Memory B cell (primary cell): Measurements from ENCODE around the gene NPLOC4.
A peak's percentile ranks its signal among the peaks of the same experiment; 100 is the strongest.

ENCODE experiments used
- ATAC-seq: fragments of 150-1000 bp; cut with Tn5 transposase; 2 replicates; pipeline ENCODE4 v1.10.0; 2021; ENCODE audit warnings: low read depth, mild to moderate bottlenecking, moderate library complexity
- DNase-seq, 2 donors: peaks; one replicate each; pipeline ENCODE4 v3.0.0; 2022; ENCODE audit warnings: low spot score in 2 of 2
- H3K27ac Mint-ChIP-seq: one replicate; pipeline ENCODE4 v1.8.0; 2022; ENCODE audit warnings: mild to moderate bottlenecking, moderate library complexity, mixed read lengths
- H3K27me3 Mint-ChIP-seq: one replicate; pipeline ENCODE4 v1.8.0; 2022; ENCODE audit warnings: mixed read lengths
- H3K36me3 Mint-ChIP-seq: one replicate; pipeline ENCODE4 v1.8.0; 2022; ENCODE audit warnings: mild to moderate bottlenecking, mixed read lengths
- H3K4me1 Mint-ChIP-seq: one replicate; pipeline ENCODE4 v1.8.0; 2022; ENCODE audit warnings: mixed read lengths
- H3K4me3 Mint-ChIP-seq: one replicate; pipeline ENCODE4 v1.8.0; 2022; ENCODE audit warnings: mild to moderate bottlenecking, moderate library complexity, mixed read lengths
- H3K9me3 Mint-ChIP-seq: one replicate; pipeline ENCODE4 v1.8.0; 2022; ENCODE audit warnings: mixed read lengths

The NPLOC4 gene

GRCh38 chr17:81672504-81672903, 35.6 kb upstream of the NPLOC4 start:
- Mint-ChIP-seq H3K36me3 (peaks cover 14% of the 10 kb centered on the region), H3K9me3 (no peaks in the 10 kb centered on the region), H3K27me3 (no peaks in the 10 kb centered on the region), H3K4me3 (no peak overlapping the region), H3K4me1 (peaks cover 15% of the 10 kb centered on the region), H3K27ac (no peak overlapping the region)
- ATAC-seq (no peak), DNase-seq (no peak)

DNA sequence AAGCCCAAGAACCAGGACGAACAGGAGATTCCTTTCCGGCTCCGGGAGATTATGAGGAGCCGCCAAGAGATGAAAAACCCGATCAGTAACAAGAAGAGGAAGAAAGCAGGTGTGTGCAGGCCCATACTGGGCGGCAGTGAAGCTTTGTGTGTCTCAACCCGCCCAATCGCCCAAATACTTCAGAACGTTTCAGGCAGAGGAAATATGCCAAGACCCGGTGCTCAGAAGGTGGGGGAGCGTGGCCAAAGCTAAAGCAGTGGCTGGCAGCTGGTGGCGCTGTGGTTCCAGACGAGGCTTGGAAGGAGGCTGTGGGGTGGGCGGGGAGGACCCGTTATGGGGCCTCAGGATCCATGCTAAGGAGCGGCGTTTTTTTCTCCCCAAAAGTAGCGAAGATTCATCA, 30.8 kb upstream of the NPLOC4 start:
- Mint-ChIP-seq H3K9me3 (no peaks in the 10 kb centered on the region), H3K36me3 (peaks cover 11% of the 10 kb centered on the region), H3K4me3 (peak overlapping the region; percentile 93), H3K27me3 (no peaks in the 10 kb centered on the region), H3K4me1 (peaks cover 17% of the 10 kb centered on the region), H3K27ac (peak overlapping the region; percentile 73)
- ATAC-seq (no peak), DNase-seq (no peak)

DNA sequence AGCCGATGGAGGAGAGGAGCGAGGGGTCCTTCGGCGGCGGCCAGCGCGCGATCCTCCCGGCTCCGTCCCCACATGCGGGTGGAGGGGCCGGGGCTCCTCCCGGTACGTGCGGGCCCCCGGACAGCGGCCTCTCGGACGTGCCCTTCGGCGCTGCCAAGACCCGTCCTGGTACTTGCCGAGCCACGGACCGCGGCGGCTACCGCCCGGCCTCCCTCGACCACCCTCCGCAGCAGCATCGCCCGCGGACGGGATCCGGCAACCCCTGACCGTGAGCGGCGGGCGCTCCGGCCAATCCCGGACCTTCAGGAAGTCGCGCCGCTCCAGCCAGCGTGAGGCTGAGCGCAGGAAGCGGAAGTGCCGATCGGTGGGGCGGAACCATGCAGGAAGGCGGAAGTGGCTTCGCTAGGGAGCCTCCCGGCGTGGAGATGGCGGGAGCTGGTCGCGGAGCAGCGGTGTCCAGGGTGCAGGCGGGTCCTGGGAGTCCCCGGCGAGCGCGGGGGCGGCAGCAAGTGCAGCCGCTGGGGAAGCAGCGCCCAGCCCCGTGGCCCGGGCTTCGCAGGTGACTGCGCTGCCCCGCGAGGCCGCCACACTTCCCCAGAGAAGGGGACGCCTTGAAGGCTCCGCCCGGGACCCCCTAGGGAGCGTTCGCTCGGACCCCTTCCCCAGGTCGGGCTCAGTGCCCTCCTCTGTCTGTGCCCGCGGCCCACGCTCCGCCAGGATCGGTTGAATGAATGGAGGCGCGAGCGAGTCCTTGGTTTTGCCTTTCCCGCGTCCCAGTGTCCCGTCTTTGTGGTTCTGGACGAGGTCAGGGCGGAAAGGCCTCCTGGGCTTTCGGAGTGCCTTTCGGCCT, 29.7 kb upstream of the NPLOC4 start, which contains the start of the genes CCDC137 and OXLD1:
TSS of gene CCDC137 (plus strand) at position 396 of the 850 bp plus-strand sequence. CDS start at position 426, 30 bp downstream.
TSS of gene OXLD1 (minus strand) at position 264 of the 850 bp plus-strand sequence. CDS start at position 236, 28 bp downstream.
- H3K4me1 Mint-ChIP-seq: peaks cover 17% of the 10 kb centered on the region
- no peaks in the 10 kb centered on the region for H3K9me3 Mint-ChIP-seq
- peaks cover 7% of the 10 kb centered on the region for H3K36me3 Mint-ChIP-seq
- no peaks in the 10 kb centered on the region for H3K27me3 Mint-ChIP-seq
- DNase-seq: peak; percentile 82 to 84
- ATAC-seq: peak; percentile 97
- H3K27ac Mint-ChIP-seq: peak within 1 kb of the TSS; percentile 93
- H3K4me3 Mint-ChIP-seq: peak within 1 kb of the TSS; percentile 93

- peaks cover 17% of the 10 kb centered on the region for H3K4me1 Mint-ChIP-seq
- peak in 1 of 2 donors; percentile 21 for DNase-seq
Observed at GRCh38 chr17:81666092-81666341, 29.1 kb upstream of the NPLOC4 start.

DNA sequence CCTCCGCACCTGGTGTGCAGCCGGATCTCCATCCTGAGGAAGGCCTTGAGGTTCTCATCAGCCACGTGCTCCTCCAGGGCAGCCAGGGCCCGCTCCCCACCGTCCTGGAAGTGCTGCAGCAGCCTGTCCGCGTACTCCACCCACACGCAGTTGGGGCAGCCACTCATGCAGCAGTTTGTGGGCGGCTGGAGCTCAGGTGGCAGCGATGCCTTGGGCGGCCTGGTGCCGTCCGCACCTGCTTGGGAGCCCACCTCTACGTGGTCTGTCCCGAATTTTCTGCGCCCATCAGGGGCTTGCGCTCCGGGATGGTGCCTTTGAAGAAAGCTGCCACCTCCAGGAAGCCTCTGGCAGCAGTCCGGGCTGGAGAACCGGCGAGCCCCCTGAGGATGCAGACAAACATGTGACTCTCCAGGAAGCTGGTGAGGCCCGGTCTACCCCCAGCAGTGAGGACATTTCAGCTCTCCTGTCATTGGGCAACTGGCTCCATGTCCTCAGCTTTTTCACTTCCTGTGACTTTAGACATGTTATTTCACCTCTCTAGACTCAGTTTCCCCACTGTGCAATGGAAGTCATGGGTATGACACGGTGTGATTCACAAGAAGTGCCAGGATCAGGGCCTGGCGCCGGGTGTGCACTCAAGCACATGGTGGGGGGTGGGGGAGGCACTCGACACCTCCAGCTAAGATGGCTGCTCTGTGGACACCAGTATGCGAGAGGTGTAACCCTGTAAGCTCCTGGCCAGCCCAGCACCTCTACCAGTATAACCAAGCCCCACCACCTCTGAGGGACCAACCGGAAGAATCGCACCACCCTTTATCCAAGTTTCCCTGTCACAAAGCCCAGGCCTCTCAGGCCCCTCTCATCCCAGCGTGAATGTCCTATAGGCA, 28.5 kb upstream of the NPLOC4 start:
- H3K4me3 Mint-ChIP-seq: peak overlapping the region; percentile 93
- DNase-seq (no peak), ATAC-seq (peak; percentile 28)
- peaks cover 17% of the 10 kb centered on the region for H3K4me1 Mint-ChIP-seq
- H3K27ac Mint-ChIP-seq: peak overlapping the region; percentile 93
- peaks cover 5% of the 10 kb centered on the region for H3K36me3 Mint-ChIP-seq
- H3K27me3 Mint-ChIP-seq: no peaks in the 10 kb centered on the region
- no peaks in the 10 kb centered on the region for H3K9me3 Mint-ChIP-seq

More at GRCh38 chr17:81666092-81666341, 29.1 kb upstream of the NPLOC4 start:
- Mint-ChIP-seq H3K4me3 (peak overlapping the region; percentile 93), H3K36me3 (peaks cover 5% of the 10 kb centered on the region), H3K27ac (peak overlapping the region; percentile 93), H3K9me3 (no peaks in the 10 kb centered on the region), H3K27me3 (no peaks in the 10 kb centered on the region)
- ATAC-seq: no peak

GRCh38 chr17:81664051-81664470, 27.1 kb upstream of the NPLOC4 start:
- ATAC-seq: no peak
- no peaks in the 10 kb centered on the region for H3K36me3 Mint-ChIP-seq
- H3K27me3 Mint-ChIP-seq: no peaks in the 10 kb centered on the region
- no peak overlapping the region for H3K27ac Mint-ChIP-seq
- no peak overlapping the region for H3K4me3 Mint-ChIP-seq
- peaks cover 17% of the 10 kb centered on the region for H3K4me1 Mint-ChIP-seq
- H3K9me3 Mint-ChIP-seq: no peaks in the 10 kb centered on the region
- no peak for DNase-seq

DNA sequence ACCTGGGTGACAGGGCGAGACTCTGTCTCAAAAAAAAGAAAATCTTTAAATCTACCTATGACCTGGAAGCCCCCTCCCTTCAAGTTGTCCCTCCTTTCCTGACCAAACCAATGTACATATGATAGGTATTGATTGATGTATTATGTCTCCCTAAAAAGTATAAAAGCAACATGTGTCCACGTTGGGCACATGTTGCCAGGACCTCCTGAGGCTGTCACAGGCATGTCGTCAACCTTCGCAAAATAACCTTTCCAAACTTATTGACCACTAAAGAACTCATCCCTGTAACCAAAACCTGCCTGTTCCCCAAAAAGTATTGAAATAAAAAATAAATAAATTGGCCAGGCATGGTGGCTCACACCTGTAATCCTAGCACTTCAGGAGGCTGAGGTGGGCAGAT, 25.1 kb upstream of the NPLOC4 start:
- H3K36me3 Mint-ChIP-seq: no peaks in the 10 kb centered on the region
- no peak for ATAC-seq
- H3K4me3 Mint-ChIP-seq: no peak overlapping the region
- H3K27ac Mint-ChIP-seq: no peak overlapping the region
- H3K27me3 Mint-ChIP-seq: no peaks in the 10 kb centered on the region
- no peak for DNase-seq
- peaks cover 7% of the 10 kb centered on the region for H3K4me1 Mint-ChIP-seq
- H3K9me3 Mint-ChIP-seq: no peaks in the 10 kb centered on the region

DNA sequence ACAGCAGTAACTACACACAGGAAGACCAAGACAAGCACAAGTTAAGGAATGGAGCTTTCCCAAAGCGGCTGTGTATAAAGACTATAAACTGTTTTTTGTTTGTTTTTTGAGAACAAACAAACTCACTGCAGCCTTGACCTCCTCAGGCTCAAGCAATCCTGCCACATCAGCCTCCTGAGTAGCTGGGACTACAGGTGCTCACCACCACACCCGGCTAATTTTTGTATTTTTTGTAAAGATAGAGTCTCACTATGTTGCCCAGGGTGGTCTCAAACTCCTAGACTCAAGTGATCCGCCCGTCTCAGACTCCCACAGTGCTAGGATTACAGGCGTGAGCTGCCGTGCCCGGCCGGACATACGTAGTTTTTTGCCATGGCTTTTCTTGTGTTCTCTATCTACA, 23.5 kb upstream of the NPLOC4 start:
- Mint-ChIP-seq H3K4me1 (no peaks in the 10 kb centered on the region), H3K27me3 (no peaks in the 10 kb centered on the region), H3K9me3 (no peaks in the 10 kb centered on the region), H3K36me3 (no peaks in the 10 kb centered on the region), H3K27ac (no peak overlapping the region), H3K4me3 (no peak overlapping the region)
- DNase-seq (no peak), ATAC-seq (no peak)

DNA sequence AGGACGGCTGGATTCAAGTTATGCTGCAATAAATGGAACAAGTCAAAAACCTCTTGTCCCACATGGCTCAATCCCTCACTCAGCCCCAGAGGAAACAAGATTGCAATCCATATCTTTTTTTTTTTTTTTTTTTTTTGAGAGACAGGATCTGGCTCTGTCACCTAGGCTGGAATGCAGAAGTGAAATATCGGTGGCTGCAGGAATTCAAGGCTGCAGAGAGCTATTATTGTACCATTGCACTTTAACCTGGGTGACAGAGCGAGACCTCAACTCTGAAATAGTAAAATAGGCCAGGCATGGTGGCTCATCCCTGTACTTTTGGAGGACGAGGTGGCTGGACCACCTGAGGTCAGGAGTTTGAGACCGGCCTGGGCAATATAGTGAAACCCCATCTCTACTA, 22.1 kb upstream of the NPLOC4 start:
- no peaks in the 10 kb centered on the region for H3K36me3 Mint-ChIP-seq
- DNase-seq (no peak), ATAC-seq (no peak)
- no peaks in the 10 kb centered on the region for H3K4me1 Mint-ChIP-seq
- H3K4me3 Mint-ChIP-seq: no peak overlapping the region
- no peak overlapping the region for H3K27ac Mint-ChIP-seq
- H3K9me3 Mint-ChIP-seq: no peaks in the 10 kb centered on the region
- H3K27me3 Mint-ChIP-seq: no peaks in the 10 kb centered on the region

GRCh38 chr17:81656835-81657234, 19.9 kb upstream of the NPLOC4 start:
- Mint-ChIP-seq H3K36me3 (no peaks in the 10 kb centered on the region), H3K27ac (no peak overlapping the region), H3K4me1 (peaks cover 7% of the 10 kb centered on the region), H3K9me3 (no peaks in the 10 kb centered on the region), H3K27me3 (peaks cover 5% of the 10 kb centered on the region), H3K4me3 (no peak overlapping the region)
- ATAC-seq: no peak
- no peak for DNase-seq

DNA sequence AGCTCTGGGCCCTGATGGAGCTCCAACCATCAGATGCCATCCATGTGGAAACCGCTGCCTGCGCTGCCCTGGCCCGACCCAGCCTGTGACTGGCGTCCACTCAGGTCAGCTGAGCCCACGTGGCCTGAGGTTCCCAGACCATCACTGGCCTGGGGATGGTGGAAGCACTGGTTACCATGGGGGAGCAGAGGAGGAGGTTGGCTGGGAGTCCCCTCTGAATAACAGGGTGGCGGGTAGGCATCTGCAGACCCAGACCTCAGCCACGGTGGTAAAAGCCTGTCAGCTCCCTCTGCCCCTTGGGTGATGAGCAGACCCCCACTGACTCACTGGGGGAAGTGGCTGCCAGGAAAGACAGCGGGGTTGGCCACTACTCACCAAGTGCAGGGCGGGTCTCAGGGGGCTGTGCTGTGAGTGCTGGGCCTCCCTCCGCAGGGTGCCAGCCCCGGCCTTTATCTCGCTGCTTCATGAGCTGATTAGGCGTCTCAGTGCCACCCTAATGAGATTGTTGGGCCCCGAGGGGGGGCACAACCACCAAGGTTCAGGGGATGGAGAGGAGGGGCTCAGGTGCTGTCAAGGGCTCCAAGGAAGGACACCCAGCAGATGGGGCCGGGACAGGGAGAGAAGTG, 19.3 kb upstream of the NPLOC4 start, which contains the start of gene PDE6G:
TSS of gene PDE6G (minus strand) at position 425 of the 626 bp plus-strand sequence. CDS start 3,237 bp downstream, outside the sequence.
- H3K9me3 Mint-ChIP-seq: no peaks in the 10 kb centered on the region
- H3K27me3 Mint-ChIP-seq: peaks cover 7% of the 10 kb centered on the region

GRCh38 chr17:81655378-81656117, 18.6 kb upstream of the NPLOC4 start:
- Mint-ChIP-seq H3K4me3 (no peak overlapping the region), H3K9me3 (no peaks in the 10 kb centered on the region), H3K27ac (no peak overlapping the region), H3K4me1 (peaks cover 8% of the 10 kb centered on the region), H3K27me3 (peaks cover 7% of the 10 kb centered on the region), H3K36me3 (no peaks in the 10 kb centered on the region)
- ATAC-seq (no peak), DNase-seq (no peak)

More for the DNA sequence above, 19.3 kb upstream of the NPLOC4 start, which contains the start of gene PDE6G:
- ATAC-seq (no peak), DNase-seq (no peak)
- no peak within 1 kb of the TSS for H3K4me3 Mint-ChIP-seq
- H3K36me3 Mint-ChIP-seq: no peaks in the 10 kb centered on the region
- no peak within 1 kb of the TSS for H3K27ac Mint-ChIP-seq
- peaks cover 8% of the 10 kb centered on the region for H3K4me1 Mint-ChIP-seq
